ENCODE data around the gene LTBP3.

LTBP3 gene

DNA sequence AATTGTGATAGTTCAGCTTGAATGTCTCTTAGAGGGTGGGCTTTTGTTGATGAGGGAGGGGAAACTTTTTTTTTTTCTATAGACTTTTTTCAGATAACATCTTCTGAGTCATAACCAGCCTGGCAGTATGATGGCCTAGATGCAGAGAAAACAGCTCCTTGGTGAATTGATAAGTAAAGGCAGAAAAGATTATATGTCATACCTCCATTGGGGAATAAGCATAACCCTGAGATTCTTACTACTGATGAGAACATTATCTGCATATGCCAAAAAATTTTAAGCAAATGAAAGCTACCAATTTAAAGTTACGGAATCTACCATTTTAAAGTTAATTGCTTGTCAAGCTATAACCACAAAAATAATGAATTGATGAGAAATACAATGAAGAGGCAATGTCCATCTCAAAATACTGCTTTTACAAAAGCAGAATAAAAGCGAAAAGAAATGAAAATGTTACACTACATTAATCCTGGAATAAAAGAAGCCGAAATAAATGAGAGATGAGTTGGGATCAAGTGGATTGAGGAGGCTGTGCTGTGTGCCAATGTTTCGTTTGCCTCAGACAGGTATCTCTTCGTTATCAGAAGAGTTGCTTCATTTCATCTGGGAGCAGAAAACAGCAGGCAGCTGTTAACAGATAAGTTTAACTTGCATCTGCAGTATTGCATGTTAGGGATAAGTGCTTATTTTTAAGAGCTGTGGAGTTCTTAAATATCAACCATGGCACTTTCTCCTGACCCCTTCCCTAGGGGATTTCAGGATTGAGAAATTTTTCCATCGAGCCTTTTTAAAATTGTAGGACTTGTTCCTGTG is 55.4 kb downstream of the LTBP3 start:
- TF ChIP-seq L3MBTL2 (conservative IDR thresholded peaks at IDR 0.05), result no peak
- TF ChIP-seq LEF1 (IDR thresholded peaks at IDR 0.05; ENCODE audit: borderline replicate concordance), result no peak
- TF ChIP-seq ELF4 (IDR thresholded peaks at IDR 0.05), result no peak
- no peak for TF ChIP-seq PKNOX1 (IDR thresholded peaks at IDR 0.05)
- TF ChIP-seq NFRKB (IDR thresholded peaks at IDR 0.05), result no peak
- no peak for TF ChIP-seq FOXA1 (IDR thresholded peaks at IDR 0.05)
- TF ChIP-seq HDGF (IDR thresholded peaks at IDR 0.05; ENCODE audit: borderline replicate concordance), result no peak
- no peak for TF ChIP-seq BHLHE40 (IDR thresholded peaks at IDR 0.05; ENCODE audit: borderline replicate concordance)
- no peak for TF ChIP-seq ARNT (IDR thresholded peaks at IDR 0.05)
- TF ChIP-seq ZNF384 (IDR thresholded peaks at IDR 0.05), result no peak
- POLR2A ChIA-PET, result interaction anchor here (0.7 to 29.4 kb wide), 23 partner anchors 8 to 1343 kb away, joined by 3 to 1783 read pairs (median 4); partner anchors contain the start of genes FRMD8, NEAT1 and SCYL1
- CTCF ChIA-PET, result interaction anchor here (0.6 to 1.2 kb wide), 4 partner anchors 15 to 86 kb away, joined by 3 to 4 read pairs (median 3); no protein-coding TSS in a partner anchor
- no peak for DNase-seq (ENCODE audit: extremely low spot score)

GRCh38 chr11:65502274-65502554 is 55.9 kb downstream of the LTBP3 start:
- TF ChIP-seq ZNF384 (IDR thresholded peaks at IDR 0.05) (no peak), NFRKB (IDR thresholded peaks at IDR 0.05) (no peak), TARDBP (IDR thresholded peaks at IDR 0.05) (no peak), BHLHE40 (IDR thresholded peaks at IDR 0.05; ENCODE audit: borderline replicate concordance) (no peak), FOXK2 (IDR thresholded peaks at IDR 0.05) (no peak), PKNOX1 (IDR thresholded peaks at IDR 0.05) (no peak), FOXA1 (IDR thresholded peaks at IDR 0.05) (no peak), SUZ12 (IDR thresholded peaks at IDR 0.05) (no peak), CTBP1 (IDR thresholded peaks at IDR 0.05; ENCODE audit: borderline replicate concordance) (no peak), FOXM1 (IDR thresholded peaks at IDR 0.05; ENCODE audit: borderline replicate concordance) (no peak), SP1 (IDR thresholded peaks at IDR 0.05) (no peak), ARNT (IDR thresholded peaks at IDR 0.05) (no peak), LEF1 (IDR thresholded peaks at IDR 0.05; ENCODE audit: borderline replicate concordance) (no peak)
- ChIA-PET CTCF (interaction anchor here (0.6 to 1.0 kb wide), 3 partner anchors 15 to 85 kb away, joined by 3 to 4 read pairs (median 3); no protein-coding TSS in a partner anchor), POLR2A (interaction anchor here (0.7 to 29.4 kb wide), 23 partner anchors 9 to 1344 kb away, joined by 3 to 1783 read pairs (median 4); partner anchors contain the start of genes FRMD8, NEAT1 and SCYL1)
- no peak for DNase-seq (ENCODE audit: extremely low spot score)

- CTCF ChIA-PET, result interaction anchor here (0.6 to 1.0 kb wide), 4 partner anchors 14 to 92 kb away, joined by 3 to 4 read pairs (median 3); no protein-coding TSS in a partner anchor
- DNase-seq (ENCODE audit: extremely low spot score), result no peak
- POLR2A ChIA-PET, result interaction anchor here (0.6 to 29.4 kb wide), 24 partner anchors 9 to 1345 kb away, joined by 3 to 1783 read pairs (median 4); partner anchors contain the start of genes FRMD8, NEAT1 and SCYL1
Observed at GRCh38 chr11:65501472-65502273, 56.5 kb downstream of the LTBP3 start.

DNA sequence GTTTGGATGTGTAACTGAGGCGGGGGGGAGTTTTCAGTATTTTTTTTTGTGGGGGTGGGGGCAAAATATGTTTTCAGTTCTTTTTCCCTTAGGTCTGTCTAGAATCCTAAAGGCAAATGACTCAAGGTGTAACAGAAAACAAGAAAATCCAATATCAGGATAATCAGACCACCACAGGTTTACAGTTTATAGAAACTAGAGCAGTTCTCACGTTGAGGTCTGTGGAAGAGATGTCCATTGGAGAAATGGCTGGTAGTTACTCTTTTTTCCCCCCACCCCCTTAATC is 57.0 kb downstream of the LTBP3 start:
- ChIA-PET CTCF (interaction anchor here (0.6 kb wide), 1 partner anchor 93 kb away, joined by 4 read pairs; no protein-coding TSS in a partner anchor), POLR2A (interaction anchor here (0.6 to 29.4 kb wide), 12 partner anchors 10 to 121 kb away, joined by 3 to 1783 read pairs (median 6); partner anchors contain the start of genes NEAT1 and SCYL1)
- TF ChIP-seq HDGF (IDR thresholded peaks at IDR 0.05; ENCODE audit: borderline replicate concordance) (no peak), L3MBTL2 (conservative IDR thresholded peaks at IDR 0.05) (no peak), ZNF384 (IDR thresholded peaks at IDR 0.05) (no peak), PKNOX1 (IDR thresholded peaks at IDR 0.05) (no peak), BHLHE40 (IDR thresholded peaks at IDR 0.05; ENCODE audit: borderline replicate concordance) (no peak), SUZ12 (IDR thresholded peaks at IDR 0.05) (no peak), ELF4 (IDR thresholded peaks at IDR 0.05) (no peak), FOXA1 (IDR thresholded peaks at IDR 0.05) (no peak), FOXM1 (IDR thresholded peaks at IDR 0.05; ENCODE audit: borderline replicate concordance) (no peak), CTBP1 (IDR thresholded peaks at IDR 0.05; ENCODE audit: borderline replicate concordance) (no peak), ARNT (IDR thresholded peaks at IDR 0.05) (no peak), SP1 (IDR thresholded peaks at IDR 0.05) (no peak), LEF1 (IDR thresholded peaks at IDR 0.05; ENCODE audit: borderline replicate concordance) (no peak), FOXK2 (IDR thresholded peaks at IDR 0.05) (no peak), TARDBP (IDR thresholded peaks at IDR 0.05) (no peak), NFRKB (IDR thresholded peaks at IDR 0.05) (no peak)
- no peak for DNase-seq (ENCODE audit: extremely low spot score)

More at GRCh38 chr11:65501472-65502273, 56.5 kb downstream of the LTBP3 start:
- TF ChIP-seq FOXK2 (IDR thresholded peaks at IDR 0.05) (no peak), BHLHE40 (IDR thresholded peaks at IDR 0.05; ENCODE audit: borderline replicate concordance) (no peak), L3MBTL2 (conservative IDR thresholded peaks at IDR 0.05) (no peak), FOXA1 (IDR thresholded peaks at IDR 0.05) (no peak), CTBP1 (IDR thresholded peaks at IDR 0.05; ENCODE audit: borderline replicate concordance) (no peak), NFRKB (IDR thresholded peaks at IDR 0.05) (no peak), HDGF (IDR thresholded peaks at IDR 0.05; ENCODE audit: borderline replicate concordance) (no peak), ZNF384 (IDR thresholded peaks at IDR 0.05) (no peak), TARDBP (IDR thresholded peaks at IDR 0.05) (no peak), PKNOX1 (IDR thresholded peaks at IDR 0.05) (no peak), SP1 (IDR thresholded peaks at IDR 0.05) (no peak), ELF4 (IDR thresholded peaks at IDR 0.05) (no peak)

All from HEK293T (cell line).